Measurements from ENCODE around the gene PCGF2. TPM values are rescaled to one million over a fixed set of nuclear protein-coding genes. Genes with fewer than 3 reads are reported as not detected.

The PCGF2 gene
- total RNA-seq (2021; ENCODE audit: unreplicated experiment) (43.9 TPM), Bru-seq, nascent RNA (percentile 70 among the genes with signal in this experiment), BruChase-seq, experiment 1, labeled RNA remaining after a 2-hour chase (percentile 86 among the genes with signal in this experiment), BruChase-seq, experiment 2, labeled RNA remaining after a 6-hour chase (percentile 87 among the genes with signal in this experiment)
- 64.8 TPM for polyA plus RNA-seq (2012; ENCODE audit: insufficient read length)
- long read RNA-seq, partial matches to known transcripts, result 10 of 36 reads
- long read RNA-seq, other reads (novel, unspliced or antisense), result 26 of 36 reads

DNA sequence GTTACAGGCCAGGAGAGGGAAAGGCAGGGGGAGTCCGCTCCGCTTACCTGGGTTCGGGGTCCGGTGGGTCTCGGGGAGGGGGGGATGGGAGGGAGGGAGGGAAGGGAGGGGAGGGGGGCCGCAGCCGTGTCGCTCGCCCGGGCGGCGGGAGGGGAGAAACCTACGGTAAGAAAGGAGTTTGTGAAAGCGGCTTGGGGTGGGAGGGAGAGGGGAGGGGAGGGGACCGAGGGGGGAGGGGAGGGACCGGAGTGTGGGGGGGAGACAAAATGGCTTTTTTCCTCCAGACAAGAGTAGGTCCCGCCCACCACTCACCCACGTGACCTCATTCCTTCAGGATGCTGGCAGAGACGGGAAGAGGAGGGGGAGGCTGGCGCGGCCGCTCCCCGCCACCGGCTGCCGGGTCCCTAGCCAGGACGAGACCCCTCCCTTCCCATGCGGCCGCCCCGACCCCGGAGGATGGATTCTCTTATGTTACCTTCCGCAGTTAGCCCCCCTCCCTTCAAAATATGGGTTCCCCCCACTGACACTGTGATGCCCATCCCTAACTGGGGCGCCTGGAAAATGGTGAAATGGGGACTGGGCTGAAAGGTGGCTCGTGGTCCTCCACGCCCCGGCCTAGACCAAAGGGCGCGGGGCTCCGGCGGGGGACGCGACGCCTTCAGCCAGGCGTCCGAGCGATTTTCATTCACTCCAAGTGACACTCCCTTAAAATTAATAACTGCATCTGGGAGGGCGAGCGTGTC is at the start of gene PCGF2:
Gene PCGF2, minus strand, starts transcription at position 188 of the 743 bp plus-strand sequence. CDS start 7,934 bp downstream, outside the sequence.
- Histone ChIP-seq H3K9me3 (ENCODE audit: control insufficient read depth, insufficient read depth, low read depth, low read length) (no peaks in the 10 kb centered on the region), H3K27me3 (ENCODE audit: control insufficient read depth, insufficient read depth, low read length) (no peaks in the 10 kb centered on the region), H3K4me3 (ENCODE audit: low read depth in 2 of 2, low read length in 2 of 2) (peak within 1 kb of the TSS; percentile 76 to 90), H3K36me3 (ENCODE audit: control insufficient read depth, insufficient read depth, low read length) (peaks cover 2% of the 10 kb centered on the region; the same call in 1 of the 2 replicates), H3K4me1 (ENCODE audit: control insufficient read depth, insufficient read depth, low read length) (peaks cover 26% of the 10 kb centered on the region), H3K27ac (ENCODE audit: low read length) (peak within 1 kb of the TSS; percentile 96)
- ATAC-seq (peak; percentile 17; the same call in 1 of the 2 replicates), DNase-seq (ENCODE audit: low read depth, low spot score) (no peak)
- in situ Hi-C loops (cut with HindIII; ENCODE audit: low pct_unique_long_range_greater_than_20kb, low sequenced_read_pairs) (no loop called here), intact Hi-C loops (cut with micrococcal nuclease; ENCODE audit: unreplicated experiment) (no loop called here)
- POLR2A ChIA-PET, result no interaction called here
- no TSS peak for BruUV-seq (replicated peaks)
- TF ChIP-seq POLR2AphosphoS5 (IDR thresholded peaks at IDR 0.05; ENCODE audit: low read depth, low read length) (peak; percentile 66), SIN3A (IDR thresholded peaks at IDR 0.05; ENCODE audit: borderline replicate concordance, insufficient read depth, low read depth, low read length) (no peak), TCF7L2 (IDR thresholded peaks at IDR 0.05; ENCODE audit: low read depth, low read length) (no peak)
- TF ChIP-seq, protein P1, sequence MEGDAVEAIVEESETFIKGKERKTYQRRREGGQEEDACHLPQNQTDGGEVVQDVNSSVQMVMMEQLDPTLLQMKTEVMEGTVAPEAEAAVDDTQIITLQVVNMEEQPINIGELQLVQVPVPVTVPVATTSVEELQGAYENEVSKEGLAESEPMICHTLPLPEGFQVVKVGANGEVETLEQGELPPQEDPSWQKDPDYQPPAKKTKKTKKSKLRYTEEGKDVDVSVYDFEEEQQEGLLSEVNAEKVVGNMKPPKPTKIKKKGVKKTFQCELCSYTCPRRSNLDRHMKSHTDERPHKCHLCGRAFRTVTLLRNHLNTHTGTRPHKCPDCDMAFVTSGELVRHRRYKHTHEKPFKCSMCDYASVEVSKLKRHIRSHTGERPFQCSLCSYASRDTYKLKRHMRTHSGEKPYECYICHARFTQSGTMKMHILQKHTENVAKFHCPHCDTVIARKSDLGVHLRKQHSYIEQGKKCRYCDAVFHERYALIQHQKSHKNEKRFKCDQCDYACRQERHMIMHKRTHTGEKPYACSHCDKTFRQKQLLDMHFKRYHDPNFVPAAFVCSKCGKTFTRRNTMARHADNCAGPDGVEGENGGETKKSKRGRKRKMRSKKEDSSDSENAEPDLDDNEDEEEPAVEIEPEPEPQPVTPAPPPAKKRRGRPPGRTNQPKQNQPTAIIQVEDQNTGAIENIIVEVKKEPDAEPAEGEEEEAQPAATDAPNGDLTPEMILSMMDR (IDR thresholded peaks at IDR 0.05), result no peak
- CTCF ChIA-PET, result no interaction called here

DNA sequence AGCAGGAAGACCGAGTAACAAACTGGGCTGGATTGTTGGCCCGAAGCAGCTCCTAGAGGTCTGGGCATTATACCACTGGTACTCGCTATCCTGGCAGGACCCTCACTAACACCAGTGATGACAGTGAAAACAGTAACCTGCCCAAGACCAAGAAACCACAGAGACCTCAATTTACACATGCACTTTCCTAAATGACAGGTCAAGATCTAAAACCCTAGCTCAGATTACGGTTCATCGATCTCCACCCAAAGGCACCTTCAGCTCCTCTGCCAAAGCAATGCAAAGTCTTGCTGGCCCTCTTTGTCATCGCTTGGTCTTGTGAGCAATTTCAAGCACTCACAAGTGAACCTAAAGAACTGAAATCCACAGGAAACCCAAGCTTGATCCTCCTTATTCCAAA is 49.7 kb upstream of the PCGF2 start:
- DNase-seq (ENCODE audit: low read depth, low spot score) (no peak), ATAC-seq (no peak)
- H3K27me3 ChIP-seq (ENCODE audit: control insufficient read depth, insufficient read depth, low read length), result no peaks in the 10 kb centered on the region
- intact Hi-C loops (cut with micrococcal nuclease; ENCODE audit: unreplicated experiment), result no loop called here
- peaks cover 17% of the 10 kb centered on the region for H3K4me1 ChIP-seq (ENCODE audit: control insufficient read depth, insufficient read depth, low read length)
- TF ChIP-seq POLR2AphosphoS5 (IDR thresholded peaks at IDR 0.05; ENCODE audit: low read depth, low read length) (no peak), SIN3A (IDR thresholded peaks at IDR 0.05; ENCODE audit: borderline replicate concordance, insufficient read depth, low read depth, low read length) (no peak), TCF7L2 (IDR thresholded peaks at IDR 0.05; ENCODE audit: low read depth, low read length) (no peak)
- TF ChIP-seq, protein P1 (IDR thresholded peaks at IDR 0.05), result no peak
- TF ChIP-seq, protein P2, sequence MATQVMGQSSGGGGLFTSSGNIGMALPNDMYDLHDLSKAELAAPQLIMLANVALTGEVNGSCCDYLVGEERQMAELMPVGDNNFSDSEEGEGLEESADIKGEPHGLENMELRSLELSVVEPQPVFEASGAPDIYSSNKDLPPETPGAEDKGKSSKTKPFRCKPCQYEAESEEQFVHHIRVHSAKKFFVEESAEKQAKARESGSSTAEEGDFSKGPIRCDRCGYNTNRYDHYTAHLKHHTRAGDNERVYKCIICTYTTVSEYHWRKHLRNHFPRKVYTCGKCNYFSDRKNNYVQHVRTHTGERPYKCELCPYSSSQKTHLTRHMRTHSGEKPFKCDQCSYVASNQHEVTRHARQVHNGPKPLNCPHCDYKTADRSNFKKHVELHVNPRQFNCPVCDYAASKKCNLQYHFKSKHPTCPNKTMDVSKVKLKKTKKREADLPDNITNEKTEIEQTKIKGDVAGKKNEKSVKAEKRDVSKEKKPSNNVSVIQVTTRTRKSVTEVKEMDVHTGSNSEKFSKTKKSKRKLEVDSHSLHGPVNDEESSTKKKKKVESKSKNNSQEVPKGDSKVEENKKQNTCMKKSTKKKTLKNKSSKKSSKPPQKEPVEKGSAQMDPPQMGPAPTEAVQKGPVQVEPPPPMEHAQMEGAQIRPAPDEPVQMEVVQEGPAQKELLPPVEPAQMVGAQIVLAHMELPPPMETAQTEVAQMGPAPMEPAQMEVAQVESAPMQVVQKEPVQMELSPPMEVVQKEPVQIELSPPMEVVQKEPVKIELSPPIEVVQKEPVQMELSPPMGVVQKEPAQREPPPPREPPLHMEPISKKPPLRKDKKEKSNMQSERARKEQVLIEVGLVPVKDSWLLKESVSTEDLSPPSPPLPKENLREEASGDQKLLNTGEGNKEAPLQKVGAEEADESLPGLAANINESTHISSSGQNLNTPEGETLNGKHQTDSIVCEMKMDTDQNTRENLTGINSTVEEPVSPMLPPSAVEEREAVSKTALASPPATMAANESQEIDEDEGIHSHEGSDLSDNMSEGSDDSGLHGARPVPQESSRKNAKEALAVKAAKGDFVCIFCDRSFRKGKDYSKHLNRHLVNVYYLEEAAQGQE (IDR thresholded peaks at IDR 0.05; ENCODE audit: insufficient read depth in 1 of 2, low read depth in 2 of 2, low read length in 1 of 2), result no peak
- H3K4me3 ChIP-seq (ENCODE audit: low read depth in 2 of 2, low read length in 2 of 2), result peak overlapping the region; percentile 70 to 78
- in situ Hi-C loops (cut with HindIII; ENCODE audit: low pct_unique_long_range_greater_than_20kb, low sequenced_read_pairs), result no loop called here
- peaks cover 7% of the 10 kb centered on the region for H3K36me3 ChIP-seq (ENCODE audit: control insufficient read depth, insufficient read depth, low read length)
- peak overlapping the region; percentile 86 for H3K27ac ChIP-seq (ENCODE audit: low read length)
- TSS peak; percentile 74 for BruUV-seq (replicated peaks)
- H3K9me3 ChIP-seq (ENCODE audit: control insufficient read depth, insufficient read depth, low read depth, low read length), result no peaks in the 10 kb centered on the region
- CTCF ChIA-PET, result no interaction called here
- POLR2A ChIA-PET, result no interaction called here
